Measurements from ENCODE around the gene TCF7L1.

DNA sequence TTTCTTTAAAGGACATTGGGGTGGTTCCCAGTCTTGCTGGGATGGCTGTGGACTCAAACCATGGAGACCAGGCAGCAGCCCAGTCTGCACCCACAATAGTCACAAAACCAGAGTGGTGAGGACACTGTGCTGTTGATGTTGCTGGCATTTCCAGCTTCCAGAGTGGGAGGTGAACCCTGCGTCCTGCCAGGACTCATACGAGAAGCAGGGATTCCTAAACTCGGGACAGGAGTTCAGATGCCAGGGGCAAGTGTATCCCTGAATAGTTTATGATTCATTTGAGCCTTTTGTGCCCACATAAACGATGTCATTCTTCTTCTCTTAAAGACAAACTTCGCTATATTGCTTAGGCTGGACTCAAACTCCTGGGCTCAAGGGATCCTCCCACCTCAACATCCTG, 62.8 kb downstream of the TCF7L1 start:
- no peak for TF ChIP-seq ZNF274 (IDR thresholded peaks at IDR 0.05; ENCODE audit: low read depth, low read length)
- TF ChIP-seq YY1 (IDR thresholded peaks at IDR 0.05; ENCODE audit: insufficient read depth, insufficient read length): no peak
- no peak for TF ChIP-seq SUZ12 (IDR thresholded peaks at IDR 0.05; ENCODE audit: extremely low read depth, insufficient read depth, insufficient read length)

Data from NT2/D1 (cell line).